SH-SY5Y (cell line): ENCODE results near the gene ZDHHC14.

Source experiments
- GATA2 ChIP-seq: IDR thresholded peaks from 2 replicates; pipeline ENCODE4 v1.6.1; 2011; ENCODE audit warnings: mild to moderate bottlenecking, low read depth, low read length
- GATA3 ChIP-seq: IDR thresholded peaks from 2 replicates; pipeline ENCODE4 v1.6.1; 2011; ENCODE audit warnings: low read depth, mild to moderate bottlenecking, low read length, moderate library complexity

- no peak for TF ChIP-seq GATA2
- TF ChIP-seq GATA3: no peak
These were observed 177.7 kb downstream of the ZDHHC14 start for GRCh38 chr6:157558487-157559200.
